ENCODE measurements around the gene CASZ1.

- TF ChIP-seq POLR2A (IDR thresholded peaks at IDR 0.05; ENCODE audit: low read depth, low read length) (no peak), POLR2AphosphoS5 (IDR thresholded peaks at IDR 0.05; ENCODE audit: low read depth, low read length) (no peak), TAF1 (IDR thresholded peaks at IDR 0.05; ENCODE audit: low read depth, low read length) (no peak)
Measured at GRCh38 chr1:10679496-10680220, 116.8 kb downstream of the CASZ1 start.
